ENCODE data around the gene KLK12.

KLK12 gene

GRCh38 chr19:51015691-51016267, 19.0 kb downstream of the KLK12 start:
- H3K14ac ChIP-seq (ENCODE audit: low read length in 2 of 2) = no peak overlapping the region
- H3K79me1 ChIP-seq (replicated peaks; ENCODE audit: low read length, poor library complexity, severe bottlenecking) = no peaks in the 10 kb centered on the region
- peaks cover 12% of the 10 kb centered on the region for H3K4me1 ChIP-seq (ENCODE audit: control insufficient read depth, insufficient read depth, low read depth, low read length)
- peaks cover 37 to 73% of the 10 kb centered on the region in 2 experiments for H3K27me3 ChIP-seq (ENCODE audit: control insufficient read depth in 1 of 2, insufficient read depth in 1 of 2, low read length in 2 of 2)
- no peak overlapping the region for H2BK15ac ChIP-seq (ENCODE audit: low read depth, poor library complexity, severe bottlenecking)
- no peak overlapping the region for H3K27ac ChIP-seq (ENCODE audit: low read length, poor library complexity, severe bottlenecking)
- 87% methylated on average over 19 of the region's 19 CpGs for WGBS
- H2BK12ac ChIP-seq (ENCODE audit: low read length in 2 of 2) = no peak overlapping the region
- peaks cover 0 to 4% of the 10 kb centered on the region in 2 experiments for H3K36me3 ChIP-seq (ENCODE audit: control insufficient read depth in 1 of 2, insufficient read depth in 2 of 2, low read depth in 1 of 2, low read length in 2 of 2)
- no peak overlapping the region for H3K23ac ChIP-seq (ENCODE audit: low read length in 2 of 2)
- H3K18ac ChIP-seq (ENCODE audit: low read depth in 1 of 2, low read length in 2 of 2) = no peak overlapping the region
- H3K4me2 ChIP-seq (ENCODE audit: low read length, poor library complexity, severe bottlenecking) = no peak overlapping the region
- H3K4ac ChIP-seq (ENCODE audit: low read depth in 1 of 2, low read length in 2 of 2) = no peak overlapping the region
- no peak overlapping the region for H3K9ac ChIP-seq (ENCODE audit: low read length)
- no peak overlapping the region for H2BK120ac ChIP-seq (ENCODE audit: low read depth, low read length)
- H3K9me3 ChIP-seq (ENCODE audit: control insufficient read depth, low read length) = no peaks in the 10 kb centered on the region
- no peak overlapping the region for H4K91ac ChIP-seq (ENCODE audit: low read length)
- no peak overlapping the region for H2AK5ac ChIP-seq (ENCODE audit: low read length, severe bottlenecking)
- H3K4me3 ChIP-seq (ENCODE audit: insufficient read depth in 1 of 2, low read depth in 1 of 2, low read length in 2 of 2) = no peak overlapping the region
- no peak overlapping the region for H2AFZ ChIP-seq (ENCODE audit: low read depth, low read length)
- no peak overlapping the region for H2BK5ac ChIP-seq (ENCODE audit: low read depth, low read length, poor library complexity, severe bottlenecking)
- no peak overlapping the region for H4K8ac ChIP-seq (ENCODE audit: low read length)
- no peak for DNase-seq

GRCh38 chr19:51014242-51014641, 20.6 kb downstream of the KLK12 start:
- no peak overlapping the region for H4K91ac ChIP-seq (ENCODE audit: low read length)
- H3K4me1 ChIP-seq (ENCODE audit: control insufficient read depth, insufficient read depth, low read depth, low read length) = peaks cover 12% of the 10 kb centered on the region
- no peak overlapping the region for H2AFZ ChIP-seq (ENCODE audit: low read depth, low read length)
- H3K4me2 ChIP-seq (ENCODE audit: low read length, poor library complexity, severe bottlenecking) = no peak overlapping the region
- no peak overlapping the region for H3K18ac ChIP-seq (ENCODE audit: low read depth in 1 of 2, low read length in 2 of 2)
- no peak overlapping the region for H3K4me3 ChIP-seq (ENCODE audit: insufficient read depth in 1 of 2, low read depth in 1 of 2, low read length in 2 of 2)
- 85% methylated on average over 5 of the region's 6 CpGs for WGBS
- no peak overlapping the region for H2BK15ac ChIP-seq (ENCODE audit: low read depth, poor library complexity, severe bottlenecking)
- H3K79me1 ChIP-seq (replicated peaks; ENCODE audit: low read length, poor library complexity, severe bottlenecking) = no peaks in the 10 kb centered on the region
- no peak overlapping the region for H3K14ac ChIP-seq (ENCODE audit: low read length in 2 of 2)
- H3K9me3 ChIP-seq (ENCODE audit: control insufficient read depth, low read length) = no peaks in the 10 kb centered on the region
- no peak overlapping the region for H2BK120ac ChIP-seq (ENCODE audit: low read depth, low read length)
- no peak overlapping the region for H4K8ac ChIP-seq (ENCODE audit: low read length)
- H3K23ac ChIP-seq (ENCODE audit: low read length in 2 of 2) = no peak overlapping the region
- peaks cover 25 to 76% of the 10 kb centered on the region in 2 experiments for H3K27me3 ChIP-seq (ENCODE audit: control insufficient read depth in 1 of 2, insufficient read depth in 1 of 2, low read length in 2 of 2)
- no peak overlapping the region for H3K27ac ChIP-seq (ENCODE audit: low read length, poor library complexity, severe bottlenecking)
- peaks cover 0 to 4% of the 10 kb centered on the region in 2 experiments for H3K36me3 ChIP-seq (ENCODE audit: control insufficient read depth in 1 of 2, insufficient read depth in 2 of 2, low read depth in 1 of 2, low read length in 2 of 2)
- no peak overlapping the region for H3K9ac ChIP-seq (ENCODE audit: low read length)
- H2AK5ac ChIP-seq (ENCODE audit: low read length, severe bottlenecking) = no peak overlapping the region
- no peak overlapping the region for H2BK12ac ChIP-seq (ENCODE audit: low read length in 2 of 2)
- no peak for DNase-seq
- no peak overlapping the region for H2BK5ac ChIP-seq (ENCODE audit: low read depth, low read length, poor library complexity, severe bottlenecking)
- H3K4ac ChIP-seq (ENCODE audit: low read depth in 1 of 2, low read length in 2 of 2) = no peak overlapping the region

- peaks cover 13 to 66% of the 10 kb centered on the region in 2 experiments for H3K27me3 ChIP-seq (ENCODE audit: control insufficient read depth in 1 of 2, insufficient read depth in 1 of 2, low read length in 2 of 2)
- H2AK5ac ChIP-seq (ENCODE audit: low read length, severe bottlenecking) = no peak overlapping the region
- H3K27ac ChIP-seq (ENCODE audit: low read length, poor library complexity, severe bottlenecking) = no peak overlapping the region
- H3K4me3 ChIP-seq (ENCODE audit: insufficient read depth in 1 of 2, low read depth in 1 of 2, low read length in 2 of 2) = no peak overlapping the region
- H2BK12ac ChIP-seq (ENCODE audit: low read length in 2 of 2) = no peak overlapping the region
- H3K14ac ChIP-seq (ENCODE audit: low read length in 2 of 2) = no peak overlapping the region
- H3K4me2 ChIP-seq (ENCODE audit: low read length, poor library complexity, severe bottlenecking) = no peak overlapping the region
- H2BK5ac ChIP-seq (ENCODE audit: low read depth, low read length, poor library complexity, severe bottlenecking) = no peak overlapping the region
- no peak overlapping the region for H4K91ac ChIP-seq (ENCODE audit: low read length)
- peaks cover 0 to 4% of the 10 kb centered on the region in 2 experiments for H3K36me3 ChIP-seq (ENCODE audit: control insufficient read depth in 1 of 2, insufficient read depth in 2 of 2, low read depth in 1 of 2, low read length in 2 of 2)
- H3K79me1 ChIP-seq (replicated peaks; ENCODE audit: low read length, poor library complexity, severe bottlenecking) = no peaks in the 10 kb centered on the region
- no peak overlapping the region for H2AFZ ChIP-seq (ENCODE audit: low read depth, low read length)
- no peak overlapping the region for H3K18ac ChIP-seq (ENCODE audit: low read depth in 1 of 2, low read length in 2 of 2)
- no peak overlapping the region for H3K23ac ChIP-seq (ENCODE audit: low read length in 2 of 2)
- no peak for DNase-seq
- H3K9ac ChIP-seq (ENCODE audit: low read length) = no peak overlapping the region
- no peak overlapping the region for H2BK15ac ChIP-seq (ENCODE audit: low read depth, poor library complexity, severe bottlenecking)
- WGBS = 75% methylated on average over 11 of the region's 12 CpGs
- no peak overlapping the region for H4K8ac ChIP-seq (ENCODE audit: low read length)
- H3K4ac ChIP-seq (ENCODE audit: low read depth in 1 of 2, low read length in 2 of 2) = no peak overlapping the region
- no peaks in the 10 kb centered on the region for H3K9me3 ChIP-seq (ENCODE audit: control insufficient read depth, low read length)
- H3K4me1 ChIP-seq (ENCODE audit: control insufficient read depth, insufficient read depth, low read depth, low read length) = peaks cover 7% of the 10 kb centered on the region
- no peak overlapping the region for H2BK120ac ChIP-seq (ENCODE audit: low read depth, low read length)
These were observed 22.1 kb downstream of the KLK12 start for GRCh38 chr19:51012661-51013190.

- Histone ChIP-seq H3K4me1 (ENCODE audit: control insufficient read depth, insufficient read depth, low read depth, low read length) (no peaks in the 10 kb centered on the region), H2BK15ac (ENCODE audit: low read depth, poor library complexity, severe bottlenecking) (no peak overlapping the region), H3K4me3 (ENCODE audit: insufficient read depth in 1 of 2, low read depth in 1 of 2, low read length in 2 of 2) (no peak overlapping the region), H2AK5ac (ENCODE audit: low read length, severe bottlenecking) (no peak overlapping the region), H3K27me3 (ENCODE audit: control insufficient read depth in 1 of 2, insufficient read depth in 1 of 2, low read length in 2 of 2) (peaks cover 0 to 59% of the 10 kb centered on the region in 2 experiments), H2BK12ac (ENCODE audit: low read length in 2 of 2) (no peak overlapping the region), H3K4me2 (ENCODE audit: low read length, poor library complexity, severe bottlenecking) (no peak overlapping the region), H4K8ac (ENCODE audit: low read length) (no peak overlapping the region), H2BK5ac (ENCODE audit: low read depth, low read length, poor library complexity, severe bottlenecking) (no peak overlapping the region), H3K9ac (ENCODE audit: low read length) (no peak overlapping the region), H3K36me3 (ENCODE audit: control insufficient read depth in 1 of 2, insufficient read depth in 2 of 2, low read depth in 1 of 2, low read length in 2 of 2) (no peaks in the 10 kb centered on the region), H3K23ac (ENCODE audit: low read length in 2 of 2) (no peak overlapping the region), H3K27ac (ENCODE audit: low read length, poor library complexity, severe bottlenecking) (no peak overlapping the region), H2AFZ (ENCODE audit: low read depth, low read length) (no peak overlapping the region), H3K79me1 (replicated peaks; ENCODE audit: low read length, poor library complexity, severe bottlenecking) (no peaks in the 10 kb centered on the region), H3K18ac (ENCODE audit: low read depth in 1 of 2, low read length in 2 of 2) (no peak overlapping the region), H3K9me3 (ENCODE audit: control insufficient read depth, low read length) (no peaks in the 10 kb centered on the region), H2BK120ac (ENCODE audit: low read depth, low read length) (no peak overlapping the region), H3K14ac (ENCODE audit: low read length in 2 of 2) (no peak overlapping the region), H3K4ac (ENCODE audit: low read depth in 1 of 2, low read length in 2 of 2) (no peak overlapping the region), H4K91ac (ENCODE audit: low read length) (no peak overlapping the region)
- 51% methylated on average over 4 of the region's 4 CpGs for WGBS
- no peak for DNase-seq
These were observed 24.6 kb downstream of the KLK12 start for GRCh38 chr19:51010066-51010795.

Measured in mesenchymal stem cell (in vitro differentiated cells and primary cell).